Mucosa of gallbladder (tissue), 1 donor: ENCODE results near the gene ARMS2. TPM values are rescaled to one million over a fixed set of nuclear protein-coding genes. Genes with fewer than 3 reads are reported as not detected.

Experiments used
- DNase-seq: peaks from one replicate; pipeline ENCODE4 v3.0.0-alpha.2; 2020; ENCODE audit warnings: low spot score
- total RNA-seq: library from RNA; stranded (reverse); gene quantifications from one replicate; pipeline ENCODE4 v1.2.1, GENCODE V29; 2021
- donor health status: DM: no; HTN: no; CAD: no.

The ARMS2 gene
- total RNA-seq, 1 donor from 2014 or later: not detected

DNA sequence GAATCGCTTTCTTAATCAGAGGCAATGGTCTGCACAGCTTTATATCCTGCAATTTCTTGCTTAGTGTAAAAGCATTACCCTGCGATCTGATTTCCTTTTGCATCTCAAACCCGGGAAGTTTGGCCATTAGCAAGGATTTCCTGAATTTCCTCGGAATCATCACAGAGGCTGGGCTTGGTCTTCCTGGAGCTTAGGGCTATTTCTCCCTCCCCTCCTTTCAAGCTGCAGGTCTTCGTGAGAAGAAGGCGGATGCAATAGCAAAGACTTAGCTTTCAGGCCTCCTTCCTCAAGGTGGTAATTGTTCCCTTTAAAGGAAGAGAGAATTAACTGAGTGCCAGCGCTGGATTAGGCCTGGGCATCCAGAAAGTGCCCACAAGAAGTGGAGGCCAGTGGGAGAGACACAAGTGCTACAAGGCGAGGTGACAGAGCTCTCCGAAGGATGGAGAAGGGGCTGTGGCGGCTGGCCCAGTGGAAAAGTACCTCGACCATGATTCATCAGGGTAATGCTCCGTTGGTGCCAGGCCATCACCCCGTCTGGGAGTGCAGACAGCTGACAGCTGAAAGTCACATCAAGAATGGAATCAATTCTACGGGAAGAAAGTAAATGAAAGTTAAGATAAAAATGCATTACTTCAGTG, 4.0 kb upstream of the ARMS2 start:
- DNase-seq: no peak

DNA sequence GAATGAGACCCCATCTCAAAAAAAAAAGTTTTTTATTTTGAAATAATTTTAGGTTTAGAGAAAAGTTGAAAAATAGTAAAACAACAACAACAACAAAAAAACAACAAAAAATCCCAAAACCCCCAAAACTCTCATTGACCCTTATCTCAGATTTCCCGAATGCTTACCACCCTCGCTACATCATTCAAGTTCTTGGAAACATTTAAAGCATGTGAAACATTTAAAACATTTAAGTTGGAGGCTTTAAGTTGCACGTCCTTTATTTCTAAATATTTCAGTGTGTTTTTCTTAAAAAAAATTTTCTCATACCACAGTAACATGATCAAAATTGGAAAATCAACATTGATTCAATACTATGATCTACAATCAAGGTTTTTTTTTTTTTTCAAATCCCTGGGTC, 382 bp upstream of the ARMS2 start:
- DNase-seq: no peak

DNA sequence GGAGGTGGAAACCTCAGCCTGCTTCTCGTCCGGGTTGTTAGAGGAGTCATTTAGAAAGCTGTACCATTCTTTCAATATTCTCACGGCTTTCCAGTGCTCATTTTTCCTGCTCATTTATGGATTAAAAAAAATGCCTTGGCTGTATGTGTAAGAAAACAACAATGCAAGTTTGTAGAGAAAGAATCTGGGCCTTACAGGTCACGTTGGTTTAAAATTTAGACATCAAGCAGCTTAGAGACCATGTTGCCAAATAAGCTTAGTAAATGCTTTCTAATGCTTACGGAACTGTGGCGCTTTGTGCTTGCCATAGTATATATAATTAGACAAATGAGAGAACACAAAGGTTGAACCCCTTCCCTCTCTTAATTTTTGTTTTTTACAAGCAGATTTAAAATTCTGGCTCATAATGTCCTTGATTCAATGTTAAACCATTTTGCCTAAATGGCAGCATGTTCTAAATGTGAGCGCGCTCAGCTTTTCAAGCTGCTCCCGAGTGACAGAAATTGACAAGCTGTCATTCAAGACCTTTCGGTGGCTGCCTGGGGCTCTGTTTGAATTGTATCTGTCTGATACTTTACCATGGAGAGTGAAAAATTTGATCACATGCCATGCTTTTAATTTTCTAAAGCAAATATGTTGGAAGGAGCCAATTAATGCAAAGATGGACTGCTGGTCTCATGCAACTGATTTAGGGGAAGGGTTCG, 1.1 kb downstream of the ARMS2 start:
- DNase-seq: no peak

DNA sequence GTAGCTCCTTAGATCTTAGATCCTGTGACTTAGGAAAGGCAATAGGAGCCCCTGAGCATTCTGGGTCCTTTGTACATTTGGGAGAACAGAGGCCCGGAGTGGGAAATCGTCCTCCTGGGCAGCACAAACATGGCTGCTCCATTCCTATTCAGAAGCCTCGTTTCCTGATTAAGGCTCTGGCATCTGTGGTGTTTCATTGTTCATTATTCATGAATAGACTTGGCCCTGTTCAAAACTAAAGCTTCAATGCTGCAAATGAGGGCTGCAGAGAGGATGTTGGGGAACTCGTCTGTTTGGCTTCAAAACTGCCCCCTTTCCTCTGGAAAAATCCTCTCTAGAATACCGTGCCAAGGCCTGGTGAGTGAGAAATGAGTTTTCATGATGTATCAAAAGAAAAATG, 3.5 kb downstream of the ARMS2 start:
- no peak for DNase-seq

DNA sequence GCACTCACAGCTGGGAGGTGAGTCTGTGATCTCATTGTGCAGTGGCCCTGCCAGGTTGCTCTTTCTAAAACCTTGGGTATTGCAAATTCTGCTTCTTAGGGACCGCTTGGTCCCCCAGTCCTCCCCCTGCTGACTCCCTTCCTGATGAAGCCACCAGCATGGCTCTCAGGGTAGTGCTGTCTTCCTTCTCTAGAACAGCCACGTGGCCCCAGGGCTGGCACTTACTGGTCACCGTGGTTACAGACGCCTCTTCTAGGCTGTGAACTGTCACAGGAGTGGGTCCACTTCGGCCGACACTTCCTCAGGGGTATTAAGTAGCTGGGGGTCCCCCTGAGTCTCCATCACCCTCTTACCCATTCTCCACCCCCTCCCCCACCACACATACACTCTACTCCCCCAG, 4.2 kb downstream of the ARMS2 start:
- no peak for DNase-seq

DNA sequence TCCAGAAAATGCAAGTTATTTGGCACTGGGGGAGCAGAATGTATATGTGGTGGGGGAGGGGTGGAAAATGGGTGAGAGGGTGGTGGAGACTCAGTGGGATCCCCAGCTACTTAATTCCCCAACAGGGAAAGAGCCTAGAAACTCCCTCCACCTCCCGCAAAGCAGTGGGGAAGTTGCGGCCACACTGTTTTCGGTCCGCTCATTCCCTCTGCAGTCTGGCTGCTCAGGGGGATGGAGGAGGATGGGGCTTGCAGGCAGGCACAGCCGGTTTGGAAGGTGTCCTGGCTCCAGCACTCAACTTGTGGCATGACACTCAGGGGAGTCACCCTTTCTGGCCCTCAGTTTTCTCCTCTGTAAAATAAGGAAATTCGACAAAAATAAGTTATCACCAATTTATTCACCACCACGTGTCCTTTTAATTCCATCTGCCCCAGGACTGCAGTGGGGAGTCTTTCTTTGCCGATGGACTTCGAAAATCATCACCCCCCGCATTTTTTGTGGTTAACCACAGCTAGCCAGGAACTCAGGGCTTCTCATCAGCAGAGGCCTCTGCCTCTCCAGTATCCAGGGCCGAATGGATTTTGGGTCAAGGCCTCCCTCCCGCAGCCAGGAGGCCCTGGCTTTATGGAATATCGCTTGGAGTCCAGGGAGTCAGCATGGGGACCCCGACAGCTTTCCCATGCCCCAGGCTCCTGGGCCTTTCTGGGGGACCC, 5.3 kb downstream of the ARMS2 start:
- DNase-seq: no peak

DNA sequence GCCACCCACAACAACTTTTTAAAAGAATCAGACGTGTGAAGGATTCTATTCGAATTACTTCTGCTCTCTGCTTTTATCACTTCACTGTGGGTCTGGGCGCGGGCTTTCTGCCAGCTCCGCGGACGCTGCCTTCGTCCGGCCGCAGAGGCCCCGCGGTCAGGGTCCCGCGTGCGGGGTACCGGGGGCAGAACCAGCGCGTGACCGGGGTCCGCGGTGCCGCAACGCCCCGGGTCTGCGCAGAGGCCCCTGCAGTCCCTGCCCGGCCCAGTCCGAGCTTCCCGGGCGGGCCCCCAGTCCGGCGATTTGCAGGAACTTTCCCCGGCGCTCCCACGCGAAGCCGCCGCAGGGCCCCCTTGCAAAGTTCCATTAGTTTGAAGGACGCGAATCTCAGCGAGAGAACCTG, 6.4 kb downstream of the ARMS2 start:
- DNase-seq: no peak

DNA sequence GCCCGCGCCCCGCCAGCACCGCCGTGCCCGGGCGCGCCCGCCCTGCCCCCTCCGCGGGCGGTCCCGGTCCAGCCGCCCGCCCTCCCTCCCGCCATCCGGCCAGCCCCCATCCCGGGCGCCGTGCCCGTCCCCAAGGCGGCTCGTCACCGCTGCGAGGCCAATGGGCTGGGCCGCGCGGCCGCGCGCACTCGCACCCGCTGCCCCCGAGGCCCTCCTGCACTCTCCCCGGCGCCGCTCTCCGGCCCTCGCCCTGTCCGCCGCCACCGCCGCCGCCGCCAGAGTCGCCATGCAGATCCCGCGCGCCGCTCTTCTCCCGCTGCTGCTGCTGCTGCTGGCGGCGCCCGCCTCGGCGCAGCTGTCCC, 6.9 kb downstream of the ARMS2 start, which contains the start of gene HTRA1:
TSS of gene HTRA1 (plus strand) at position 187 of the 362 bp plus-strand sequence. CDS start at position 287, 100 bp downstream.
- DNase-seq: peak; percentile 69

DNA sequence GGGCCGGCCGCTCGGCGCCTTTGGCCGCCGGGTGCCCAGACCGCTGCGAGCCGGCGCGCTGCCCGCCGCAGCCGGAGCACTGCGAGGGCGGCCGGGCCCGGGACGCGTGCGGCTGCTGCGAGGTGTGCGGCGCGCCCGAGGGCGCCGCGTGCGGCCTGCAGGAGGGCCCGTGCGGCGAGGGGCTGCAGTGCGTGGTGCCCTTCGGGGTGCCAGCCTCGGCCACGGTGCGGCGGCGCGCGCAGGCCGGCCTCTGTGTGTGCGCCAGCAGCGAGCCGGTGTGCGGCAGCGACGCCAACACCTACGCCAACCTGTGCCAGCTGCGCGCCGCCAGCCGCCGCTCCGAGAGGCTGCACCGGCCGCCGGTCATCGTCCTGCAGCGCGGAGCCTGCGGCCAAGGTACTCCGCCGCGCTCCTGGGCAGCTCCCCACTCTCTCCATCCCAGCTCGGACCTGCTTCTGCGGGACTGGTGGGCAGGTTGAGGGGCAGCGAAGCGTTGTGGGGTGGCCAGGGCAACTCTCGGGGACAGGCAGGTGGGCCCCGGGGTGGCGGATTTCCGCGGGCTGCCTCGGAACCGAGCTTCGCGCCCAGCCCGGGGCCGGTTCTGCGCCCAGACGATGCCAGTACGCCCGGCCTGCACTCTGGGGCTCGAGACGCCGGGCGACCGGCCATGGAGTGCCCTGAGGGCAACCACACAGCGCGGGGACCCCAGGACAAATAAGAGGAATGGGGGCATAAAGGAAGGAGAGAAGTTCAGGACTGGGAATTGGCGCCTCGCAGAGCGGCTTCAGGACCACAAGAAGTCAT, 7.5 kb downstream of the ARMS2 start:
- DNase-seq: no peak

DNA sequence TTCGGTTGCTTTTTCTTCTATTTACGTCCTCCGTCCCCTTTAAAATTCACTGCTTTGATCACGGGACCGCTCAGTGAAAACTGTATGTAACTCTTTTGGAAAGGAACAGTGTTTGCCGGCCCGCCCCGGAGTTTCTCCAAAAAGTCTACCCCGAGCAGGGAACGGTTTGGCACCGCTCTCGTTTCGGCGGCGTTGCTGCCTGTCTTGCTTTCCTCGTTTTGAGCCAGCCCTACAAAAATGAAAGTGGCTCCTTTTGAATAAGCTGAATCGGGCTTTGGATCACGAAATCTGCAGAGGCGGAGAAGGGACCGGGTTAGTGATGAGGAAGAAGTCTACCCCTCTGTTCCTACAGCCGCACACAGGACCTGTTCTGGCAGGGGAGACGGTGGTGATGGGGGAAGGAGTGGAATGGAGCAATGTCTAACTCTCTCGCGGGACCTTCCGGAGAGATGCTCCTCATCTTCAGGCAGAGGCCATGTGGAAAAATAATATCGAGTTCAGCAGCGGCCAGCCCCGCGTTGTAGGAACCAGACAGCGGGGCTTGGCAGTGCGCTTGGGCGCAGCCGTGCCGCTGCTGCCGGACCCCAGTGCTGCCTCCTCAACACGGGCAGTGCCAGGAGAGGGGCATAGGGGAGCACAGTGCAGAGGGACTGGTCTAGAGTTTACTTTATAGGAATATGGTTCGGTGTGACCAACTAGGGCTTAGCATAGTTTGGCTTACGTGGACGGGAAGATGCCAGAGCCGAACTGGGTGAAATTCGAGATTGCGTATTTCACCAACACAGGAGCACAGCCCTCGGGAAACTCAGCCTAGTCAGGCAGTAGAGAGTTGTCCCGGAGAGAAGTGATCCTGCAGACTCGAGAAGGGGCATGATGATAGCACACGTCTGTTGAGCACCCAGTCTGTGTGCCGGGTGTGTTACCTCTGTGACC, 8.3 kb downstream of the ARMS2 start:
- no peak for DNase-seq

DNA sequence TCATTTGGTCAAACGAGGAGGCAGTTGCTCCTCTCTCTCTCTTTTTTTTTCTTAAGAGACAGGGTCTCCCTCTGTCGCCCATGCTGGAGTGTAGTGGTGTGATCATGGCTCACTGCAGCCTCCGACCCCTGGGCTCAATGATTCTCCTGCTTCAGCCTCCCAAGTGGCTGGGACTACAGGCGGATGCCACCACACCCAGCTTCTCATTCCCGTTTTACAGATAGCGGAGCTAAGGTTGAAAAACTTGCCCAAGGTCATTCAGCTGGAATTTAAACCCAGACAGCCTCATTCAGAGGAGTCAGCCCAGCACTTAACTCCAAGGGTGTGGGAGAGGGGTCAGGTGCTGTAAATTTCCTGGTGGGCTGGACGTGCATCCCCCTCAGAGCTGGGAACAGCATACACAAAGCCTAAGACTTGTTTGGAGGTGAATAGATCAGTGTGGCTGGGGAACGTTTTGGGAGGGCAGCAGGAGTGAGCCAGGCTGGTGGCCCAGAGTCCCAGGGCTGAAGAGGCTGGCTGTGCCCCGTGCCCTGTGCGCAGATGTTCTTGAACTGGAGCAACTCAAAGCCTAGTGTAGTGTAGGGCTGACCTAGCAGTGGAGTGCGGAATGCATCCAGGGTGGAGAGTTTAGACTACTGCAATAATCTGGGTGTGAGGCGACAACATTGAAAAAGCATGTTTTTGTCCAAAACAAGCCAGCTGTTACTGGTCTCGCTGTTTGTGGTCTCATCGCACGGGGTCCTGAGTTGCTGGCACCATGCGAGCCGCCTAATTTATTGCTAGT, 9.2 kb downstream of the ARMS2 start:
- DNase-seq: no peak

DNA sequence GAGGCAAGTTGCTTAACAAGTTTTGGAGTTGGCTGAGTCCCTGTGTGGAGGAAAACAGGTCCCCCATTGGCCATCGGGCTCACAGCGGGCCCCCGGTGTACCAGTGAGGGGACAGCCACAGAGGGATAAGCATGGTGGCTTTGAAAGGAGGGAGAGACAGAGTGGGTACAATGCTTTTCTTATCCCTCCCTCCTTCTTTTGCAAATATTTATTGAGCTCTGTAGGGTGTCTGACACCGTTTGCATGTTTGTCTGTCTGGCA, 9.7 kb downstream of the ARMS2 start:
- DNase-seq: no peak

DNA sequence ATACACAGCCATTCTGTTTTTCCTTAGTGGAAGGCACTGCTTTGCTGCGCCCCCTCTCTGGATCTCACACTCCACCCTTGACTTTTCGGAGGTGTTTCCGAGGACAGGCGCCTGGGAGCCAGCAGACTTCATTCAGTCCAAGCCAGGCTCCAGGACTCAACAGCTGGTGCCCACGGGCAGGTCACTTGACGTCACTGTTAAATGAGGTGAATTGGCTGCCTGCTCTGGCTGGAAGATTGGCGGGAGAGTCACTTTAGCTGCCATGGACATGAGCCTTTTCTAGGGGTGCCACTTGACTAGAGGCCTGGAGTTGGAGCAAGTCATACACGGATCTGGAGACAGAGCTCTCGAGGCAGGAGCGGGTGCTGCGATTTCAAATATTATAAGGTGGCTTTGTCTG, 10.1 kb downstream of the ARMS2 start:
- DNase-seq: no peak

DNA sequence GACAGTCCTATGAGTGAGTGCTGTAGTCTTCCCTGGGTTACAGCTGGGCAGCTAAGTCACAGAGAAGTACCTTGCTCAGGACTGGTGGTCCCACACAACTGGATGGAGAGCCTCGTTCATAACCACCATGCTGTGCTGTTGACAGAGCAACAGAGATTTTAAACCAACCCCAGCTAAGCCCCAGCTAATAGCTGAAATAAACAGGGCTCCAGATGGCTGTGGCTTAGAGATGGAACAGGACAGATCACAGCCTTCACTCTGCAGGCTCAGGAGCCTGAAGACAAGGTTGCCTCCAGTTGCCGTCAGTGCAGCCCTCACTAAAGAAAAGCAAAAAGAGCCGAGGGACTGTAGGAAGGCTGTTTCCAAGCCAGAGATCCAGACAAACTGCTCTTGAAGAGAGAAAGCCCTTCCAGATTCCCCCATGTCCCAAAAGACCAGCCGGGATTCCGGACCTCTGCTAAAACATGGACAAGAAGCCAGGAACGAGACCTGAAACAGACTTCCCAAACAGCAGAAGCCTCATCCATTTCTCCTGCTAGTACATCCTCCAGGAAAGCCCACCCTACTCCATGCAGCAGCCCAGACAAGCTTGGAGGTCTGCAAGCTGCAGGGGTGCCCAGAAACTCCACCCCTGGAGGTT, 11.1 kb downstream of the ARMS2 start:
- no peak for DNase-seq

DNA sequence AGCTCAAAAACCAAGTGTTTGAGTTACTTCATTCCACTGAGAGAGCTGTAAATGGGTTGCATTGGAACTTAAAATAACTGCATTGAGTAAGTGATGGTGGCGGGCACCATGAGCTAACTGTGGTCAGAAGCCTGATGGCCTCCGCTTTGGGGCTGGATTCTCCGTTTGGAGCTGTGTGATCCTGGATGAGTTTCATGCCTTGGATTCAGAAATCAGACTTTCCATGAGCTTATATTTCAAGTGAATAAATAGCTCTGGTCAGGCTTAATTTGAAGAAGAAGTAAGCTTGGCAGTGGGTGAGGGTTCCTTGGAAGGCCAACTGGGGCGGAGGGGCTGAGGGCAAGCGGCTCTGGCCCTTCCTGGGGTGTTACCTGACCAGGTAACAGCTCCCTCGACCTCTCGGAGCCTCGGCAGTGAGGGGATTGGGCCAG, 12.5 kb downstream of the ARMS2 start:
- DNase-seq: no peak

DNA sequence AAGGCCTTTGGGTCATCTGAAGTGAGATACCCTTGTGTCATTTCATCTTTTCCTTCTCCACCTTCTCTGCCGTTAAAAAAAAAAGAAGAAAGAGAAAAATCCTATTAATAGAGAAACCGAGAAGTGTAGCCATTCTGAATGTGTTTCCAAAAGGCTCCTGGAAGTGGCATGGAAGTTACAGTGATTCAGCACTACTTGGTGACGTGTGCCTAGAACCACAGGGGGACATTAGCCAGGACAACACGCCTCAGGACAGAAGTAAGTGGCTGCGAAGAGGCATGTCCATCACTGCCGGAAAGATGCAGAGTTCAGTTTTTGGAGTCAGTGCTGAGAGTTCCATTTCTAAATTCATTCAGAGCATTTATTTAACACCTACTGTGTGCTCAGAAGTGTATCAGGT, 13.2 kb downstream of the ARMS2 start:
- no peak for DNase-seq

DNA sequence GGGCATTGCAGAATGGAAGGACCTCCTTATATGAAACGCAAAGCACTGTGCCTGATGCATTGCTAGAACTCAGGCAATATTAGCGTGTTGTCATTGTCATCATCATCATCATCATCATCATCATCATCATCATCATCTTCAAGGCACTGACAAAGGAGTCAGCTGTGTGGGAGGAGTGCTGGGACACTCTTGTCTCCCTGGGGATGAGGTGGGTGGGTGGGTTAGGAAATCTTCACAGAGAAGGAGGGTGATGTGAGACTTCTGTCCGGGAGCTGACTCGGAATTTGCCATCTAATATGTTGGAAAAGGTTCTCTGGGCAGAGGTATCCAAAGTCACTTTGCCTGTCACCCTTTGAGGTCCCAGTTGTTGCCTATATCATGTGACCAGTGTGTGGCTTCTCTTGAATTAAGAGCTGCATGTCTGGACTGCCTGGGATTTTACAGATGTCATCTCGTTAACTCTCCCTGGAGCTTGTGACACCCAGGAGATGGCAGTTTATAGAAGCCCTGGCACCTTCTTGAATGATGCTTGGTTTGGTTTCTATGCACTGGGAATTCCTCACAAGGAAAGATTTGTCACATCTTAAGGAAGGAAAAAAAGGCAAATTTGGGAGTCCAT, 14.0 kb downstream of the ARMS2 start:
- DNase-seq: no peak

DNA sequence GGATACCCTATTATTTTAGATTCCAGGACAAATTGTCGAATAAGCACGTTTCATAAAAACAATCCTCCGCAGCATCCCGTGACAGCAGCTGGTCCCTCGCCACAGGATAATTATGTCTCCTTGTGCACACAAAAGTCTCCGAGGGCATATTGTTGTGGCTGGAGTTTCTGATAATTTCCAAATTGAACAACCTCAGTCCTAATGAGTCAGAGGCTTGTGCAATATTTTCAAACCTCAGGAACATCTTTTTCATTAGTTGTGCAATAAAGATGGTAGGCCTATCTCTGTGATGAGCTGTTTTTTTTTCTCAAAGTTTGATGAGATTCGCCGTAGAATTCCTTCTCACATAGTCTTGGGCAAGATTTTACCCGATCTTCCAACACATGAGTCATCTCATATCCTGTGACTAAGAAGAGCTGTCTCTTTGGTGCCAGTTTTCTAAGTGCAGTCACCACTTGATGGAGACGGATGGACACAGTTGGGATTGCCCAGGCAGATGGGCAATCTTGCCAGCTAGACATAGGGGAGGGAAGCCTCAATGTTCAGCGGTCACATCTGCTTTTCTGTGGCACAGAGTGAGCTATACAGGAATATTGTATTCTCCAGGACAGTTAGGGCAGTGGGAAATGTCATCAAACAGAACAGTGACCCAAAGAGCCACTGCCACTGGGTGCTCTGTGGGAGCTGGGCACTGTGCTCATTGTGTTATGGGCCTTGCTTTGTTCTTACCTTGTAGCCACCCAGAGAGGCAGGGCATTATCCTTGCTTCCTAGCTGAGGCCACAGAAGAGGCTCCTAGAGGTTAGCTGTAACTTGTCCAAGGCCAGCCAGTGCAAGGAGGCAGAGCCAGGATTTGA, 14.7 kb downstream of the ARMS2 start:
- DNase-seq: no peak

DNA sequence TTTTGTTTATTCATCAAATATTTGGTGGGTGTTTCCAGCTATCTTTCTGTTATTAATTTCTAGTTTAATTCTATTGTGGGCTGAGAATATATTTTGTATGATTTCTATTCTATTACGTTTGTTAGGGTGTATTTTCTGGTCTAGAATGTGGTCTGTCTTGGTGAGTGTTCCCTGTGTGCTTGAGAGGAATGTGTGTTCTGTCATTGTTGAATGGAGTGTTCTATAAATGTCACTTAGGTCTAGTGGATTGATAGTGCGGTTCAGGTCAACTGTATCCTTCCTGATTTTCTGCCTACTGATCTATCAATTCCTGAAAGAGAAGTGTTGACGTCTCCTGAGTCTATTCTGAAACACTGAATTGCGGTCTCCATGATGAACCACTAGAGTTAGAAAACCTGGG, 15.4 kb downstream of the ARMS2 start:
- DNase-seq: no peak
